Endodermal cell (in vitro differentiated cells): ENCODE results near the gene ENPP6. TPM values are rescaled to one million over a fixed set of nuclear protein-coding genes. Genes with fewer than 3 reads are reported as not detected.

Source experiments
- DNase-seq: peaks from one replicate; pipeline ENCODE4 v3.0.0-alpha.2; 2017
- H3K27ac ChIP-seq: 2 replicates; pipeline ENCODE4 v1.5.1; 2013; ENCODE audit warnings: mild to moderate bottlenecking, low read depth, low read length, moderate library complexity
- H3K27me3 ChIP-seq: 2 replicates; pipeline ENCODE4 v1.6.1; 2013; ENCODE audit warnings: mild to moderate bottlenecking, low read length, moderate library complexity; ENCODE audit not compliant: insufficient read depth, control insufficient read depth, poor library complexity, severe bottlenecking
- H3K36me3 ChIP-seq: 2 replicates; pipeline ENCODE4 v1.7.0; 2013; ENCODE audit warnings: mild to moderate bottlenecking, low read length, moderate library complexity; ENCODE audit not compliant: control insufficient read depth, insufficient read depth
- H3K4me1 ChIP-seq: one replicate; pipeline ENCODE4 v1.7.0; 2013; ENCODE audit warnings: low read length; ENCODE audit not compliant: control insufficient read depth, insufficient read depth
- H3K4me3 ChIP-seq: 2 replicates; pipeline ENCODE4 v1.5.1; 2013; ENCODE audit warnings: mild to moderate bottlenecking, low read length, moderate library complexity
- H3K9ac ChIP-seq: 2 replicates; pipeline ENCODE4 v1.6.1; 2013; ENCODE audit warnings: mild to moderate bottlenecking, low read length, moderate library complexity; ENCODE audit not compliant: poor library complexity, severe bottlenecking; ENCODE audit errors: extremely low read depth
- H3K9me3 ChIP-seq: 2 replicates; pipeline ENCODE4 v1.6.1; 2013; ENCODE audit warnings: mild to moderate bottlenecking, low read length, moderate library complexity; ENCODE audit not compliant: control insufficient read depth
- H3K27ac Mint-ChIP-seq: 2 replicates; pipeline ENCODE4 v1.8.0; 2020; ENCODE audit warnings: mixed read lengths
- H3K27me3 Mint-ChIP-seq: 2 replicates; pipeline ENCODE4 v1.8.0; 2021; ENCODE audit warnings: mild to moderate bottlenecking, mixed read lengths; ENCODE audit not compliant: insufficient read depth
- H3K36me3 Mint-ChIP-seq: 2 replicates; pipeline ENCODE4 v1.8.0; 2020; ENCODE audit warnings: low read depth, mixed read lengths
- H3K4me1 Mint-ChIP-seq: 2 replicates; pipeline ENCODE4 v1.8.0; 2020; ENCODE audit warnings: mixed read lengths
- H3K4me3 Mint-ChIP-seq: 2 replicates; pipeline ENCODE4 v1.8.0; 2020; ENCODE audit warnings: mild to moderate bottlenecking, moderate library complexity, mixed read lengths
- H3K9me3 Mint-ChIP-seq: 2 replicates; pipeline ENCODE4 v1.8.0; 2020; ENCODE audit warnings: mild to moderate bottlenecking, mixed read lengths
- WGBS, 2 experiments: methylation state at CpG; one replicate each; pipeline versions ENCODE4 v1.1.5 to v1.1.7; 2013; ENCODE audit warnings: missing lambda C conversion rate in 2 of 2, mixed read lengths in 1 of 2; ENCODE audit not compliant: insufficient coverage in 1 of 2, insufficient read length in 1 of 2; 5-methylcytosine and 5-hydroxymethylcytosine counted together
- total RNA-seq, 2 donors: library from RNA; stranded (reverse); fragmentation: NEBNext Ultra II Directional in 1 of 2; extraction: Animal tissue kit (Norgen Biotek cat#: 25700) in 1 of 2; gene quantifications; 2 replicates in 1 of 2; 3 replicates in 1 of 2; pipeline ENCODE4 v1.2.1, GENCODE V29; 2021
- TF ChIP-seq, protein P1 (sequence below): fragments of 200-600 bp; sonication (generic); conservative IDR thresholded peaks from 2 replicates; pipeline ENCODE4 v1.5.0; 2021; ENCODE audit warnings: antibody characterized with exemption, mild to moderate bottlenecking

The ENPP6 gene
- total RNA-seq, 2 donors from 2014 or later, result 0.07 TPM; not detected in 1

DNA sequence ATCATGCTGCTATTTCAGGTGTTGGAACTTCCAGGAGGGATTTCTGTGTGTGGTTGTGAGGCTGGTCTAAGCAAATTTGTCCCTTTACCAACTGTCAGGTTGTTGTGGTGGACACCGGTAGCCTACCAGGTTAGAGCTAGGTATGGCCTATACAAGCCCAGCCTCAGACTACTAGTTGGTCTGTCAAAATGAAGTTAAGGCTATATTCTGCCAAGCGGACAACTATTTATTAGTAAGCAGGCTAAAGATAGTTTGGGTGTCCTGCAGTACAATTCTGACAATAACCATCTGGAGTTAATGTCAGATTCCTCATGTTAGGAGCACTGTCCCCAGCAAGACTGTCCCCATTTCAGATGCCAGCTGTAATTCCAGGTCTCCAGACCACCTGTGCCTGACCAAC, 13.9 kb upstream of the ENPP6 start:
- Histone ChIP-seq H3K9ac (no peak overlapping the region), H3K4me3 (no peak overlapping the region), H3K27me3 (no peaks in the 10 kb centered on the region), H3K9me3 (no peaks in the 10 kb centered on the region), H3K27ac (no peak overlapping the region), H3K4me1 (no peaks in the 10 kb centered on the region), H3K36me3 (no peaks in the 10 kb centered on the region)
- Mint-ChIP-seq H3K27me3 (no peaks in the 10 kb centered on the region), H3K4me3 (no peak overlapping the region), H3K4me1 (no peaks in the 10 kb centered on the region), H3K36me3 (no peaks in the 10 kb centered on the region), H3K27ac (no peak overlapping the region), H3K9me3 (no peaks in the 10 kb centered on the region)
- WGBS, 2 experiments, result 85 to 97% methylated on average over 2 of the region's 2 CpGs
- TF ChIP-seq, protein P1, sequence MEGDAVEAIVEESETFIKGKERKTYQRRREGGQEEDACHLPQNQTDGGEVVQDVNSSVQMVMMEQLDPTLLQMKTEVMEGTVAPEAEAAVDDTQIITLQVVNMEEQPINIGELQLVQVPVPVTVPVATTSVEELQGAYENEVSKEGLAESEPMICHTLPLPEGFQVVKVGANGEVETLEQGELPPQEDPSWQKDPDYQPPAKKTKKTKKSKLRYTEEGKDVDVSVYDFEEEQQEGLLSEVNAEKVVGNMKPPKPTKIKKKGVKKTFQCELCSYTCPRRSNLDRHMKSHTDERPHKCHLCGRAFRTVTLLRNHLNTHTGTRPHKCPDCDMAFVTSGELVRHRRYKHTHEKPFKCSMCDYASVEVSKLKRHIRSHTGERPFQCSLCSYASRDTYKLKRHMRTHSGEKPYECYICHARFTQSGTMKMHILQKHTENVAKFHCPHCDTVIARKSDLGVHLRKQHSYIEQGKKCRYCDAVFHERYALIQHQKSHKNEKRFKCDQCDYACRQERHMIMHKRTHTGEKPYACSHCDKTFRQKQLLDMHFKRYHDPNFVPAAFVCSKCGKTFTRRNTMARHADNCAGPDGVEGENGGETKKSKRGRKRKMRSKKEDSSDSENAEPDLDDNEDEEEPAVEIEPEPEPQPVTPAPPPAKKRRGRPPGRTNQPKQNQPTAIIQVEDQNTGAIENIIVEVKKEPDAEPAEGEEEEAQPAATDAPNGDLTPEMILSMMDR, result no peak
- no peak for DNase-seq

DNA sequence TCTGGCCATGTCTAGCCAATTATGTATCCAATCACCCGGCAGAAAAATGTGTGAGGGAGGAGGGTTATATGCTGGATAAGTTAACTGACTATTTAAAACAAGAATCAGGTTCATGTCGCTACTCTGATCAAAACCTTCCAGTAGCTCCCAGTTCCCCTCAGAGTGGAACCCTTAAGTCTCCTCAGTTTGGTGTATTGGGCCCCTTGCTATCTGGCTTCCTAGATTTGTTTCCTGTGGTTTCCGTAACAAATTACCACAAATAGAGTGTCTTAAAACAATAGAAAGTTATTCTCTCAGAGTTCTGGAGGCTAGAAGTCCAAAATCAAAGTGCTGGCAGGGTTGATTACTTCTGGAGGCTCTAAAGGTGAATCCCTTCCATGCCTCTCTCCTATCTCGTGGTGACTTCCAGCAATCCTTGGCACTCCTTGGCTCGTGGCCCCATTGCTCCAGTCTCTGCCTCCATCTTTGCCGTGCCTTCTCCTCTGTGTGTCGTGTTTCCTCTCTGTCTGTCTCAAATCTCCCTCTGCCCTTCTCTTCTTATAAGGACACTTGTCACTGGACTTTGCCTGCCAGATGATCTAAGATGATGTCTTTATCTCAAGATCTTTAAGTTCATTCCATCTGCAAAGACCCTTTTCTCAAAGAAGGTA, 10.5 kb upstream of the ENPP6 start:
- 88 to 94% methylated on average over 5 to 7 of the region's 7 CpGs for WGBS, 2 experiments
- H3K4me1 Mint-ChIP-seq, result no peaks in the 10 kb centered on the region

DNA sequence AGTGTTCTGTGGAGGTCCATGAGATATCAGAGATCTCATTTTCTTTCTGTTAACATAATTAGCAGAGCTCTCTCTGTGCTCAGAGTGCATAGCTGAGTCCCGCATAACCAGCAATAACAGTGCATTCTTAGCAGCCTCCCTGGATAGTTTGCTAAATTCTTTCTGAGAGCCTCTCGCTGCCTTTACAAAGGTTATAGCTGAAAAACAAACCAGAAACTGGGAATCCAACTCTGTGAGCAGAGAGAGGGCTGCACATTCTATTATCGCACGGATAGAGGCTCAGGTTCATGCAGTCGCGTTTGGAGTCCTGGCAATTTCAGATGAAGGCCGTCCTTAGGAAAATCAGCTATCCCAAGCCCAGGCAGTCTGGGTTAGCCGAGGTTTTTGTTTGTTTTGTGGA, 1.2 kb downstream of the ENPP6 start:
- no peak for DNase-seq
- H3K27me3 Mint-ChIP-seq, result peaks cover 2% of the 10 kb centered on the region

More for the DNA sequence above, 10.5 kb upstream of the ENPP6 start:
- Histone ChIP-seq H3K4me1 (no peaks in the 10 kb centered on the region), H3K9me3 (peaks cover 3% of the 10 kb centered on the region), H3K27ac (no peak overlapping the region), H3K36me3 (no peaks in the 10 kb centered on the region), H3K27me3 (no peaks in the 10 kb centered on the region), H3K4me3 (no peak overlapping the region), H3K9ac (no peak overlapping the region)
- H3K36me3 Mint-ChIP-seq, result no peaks in the 10 kb centered on the region
- no peak for DNase-seq
- TF ChIP-seq, protein P1, result no peak
- H3K4me3 Mint-ChIP-seq, result no peak overlapping the region
- H3K27ac Mint-ChIP-seq, result no peak overlapping the region
- peaks cover 2% of the 10 kb centered on the region for H3K9me3 Mint-ChIP-seq
- H3K27me3 Mint-ChIP-seq, result no peaks in the 10 kb centered on the region

More for the DNA sequence above, 1.2 kb downstream of the ENPP6 start:
- Histone ChIP-seq H3K4me3 (no peak overlapping the region), H3K36me3 (no peaks in the 10 kb centered on the region), H3K4me1 (no peaks in the 10 kb centered on the region), H3K27ac (no peak overlapping the region), H3K27me3 (no peaks in the 10 kb centered on the region), H3K9ac (no peak overlapping the region), H3K9me3 (no peaks in the 10 kb centered on the region)
- Mint-ChIP-seq H3K4me3 (no peak overlapping the region), H3K27ac (no peak overlapping the region), H3K9me3 (peaks cover 5% of the 10 kb centered on the region), H3K36me3 (no peaks in the 10 kb centered on the region), H3K4me1 (peaks cover 7% of the 10 kb centered on the region)
- TF ChIP-seq, protein P1, result no peak
- WGBS, 2 experiments, result 85% methylated on average over 7 to 8 of the region's 8 CpGs
